GM19372 (cell line): ENCODE results near the gene RNFT2.

Experiments used
- ATAC-seq: cut with Tn5 transposase; IDR thresholded peaks from one replicate; pipeline ENCODE4 v1.9.1; 2021; ENCODE audit warnings: mild to moderate bottlenecking, low read depth, moderate library complexity; ENCODE audit not compliant: unreplicated experiment

The RNFT2 gene

GRCh38 chr12:116737774-116738657 lies at the start of gene RNFT2, which contains the start of gene SPRING1:
TSS of gene RNFT2 (plus strand) at chr12:116738315. CDS start at chr12:116740498, 2,183 bp downstream.
TSS of gene SPRING1 (minus strand) at chr12:116738069. CDS start at chr12:116737900, 169 bp downstream.
- ATAC-seq = peak; percentile 95

- no peak for ATAC-seq
Observed at GRCh38 chr12:116689521-116689920, 48.6 kb upstream of the RNFT2 start.

GRCh38 chr12:116689979-116690744 lies 48.0 kb upstream of the RNFT2 start:
- ATAC-seq = no peak

- no peak for ATAC-seq
Observed at GRCh38 chr12:116691205-116691604, 46.9 kb upstream of the RNFT2 start.

- ATAC-seq = no peak
Observed at GRCh38 chr12:116691636-116692035, 46.5 kb upstream of the RNFT2 start.

GRCh38 chr12:116692605-116693004 lies 45.5 kb upstream of the RNFT2 start:
- ATAC-seq = no peak

GRCh38 chr12:116693286-116694227 lies 44.6 kb upstream of the RNFT2 start:
- no peak for ATAC-seq

- no peak for ATAC-seq
Observed at GRCh38 chr12:116694653-116695463, 43.3 kb upstream of the RNFT2 start.

GRCh38 chr12:116695464-116695725 lies 42.7 kb upstream of the RNFT2 start:
- no peak for ATAC-seq

- no peak for ATAC-seq
Observed at GRCh38 chr12:116697305-116697704, 40.8 kb upstream of the RNFT2 start.

GRCh38 chr12:116697716-116698115 lies 40.4 kb upstream of the RNFT2 start:
- ATAC-seq = no peak

- no peak for ATAC-seq
Observed at GRCh38 chr12:116698116-116698515, 40.0 kb upstream of the RNFT2 start.

GRCh38 chr12:116698554-116699075 lies 39.5 kb upstream of the RNFT2 start:
- no peak for ATAC-seq

- ATAC-seq = no peak
Observed at GRCh38 chr12:116700066-116700465, 38.0 kb upstream of the RNFT2 start.

- no peak for ATAC-seq
Observed at GRCh38 chr12:116701432-116701831, 36.7 kb upstream of the RNFT2 start.

GRCh38 chr12:116703214-116703795 lies 34.8 kb upstream of the RNFT2 start:
- peak; percentile 56 for ATAC-seq

GRCh38 chr12:116707751-116708150 lies 30.4 kb upstream of the RNFT2 start:
- no peak for ATAC-seq

GRCh38 chr12:116708826-116709756 lies 29.0 kb upstream of the RNFT2 start:
- ATAC-seq = no peak
